ENCODE data around the gene BNIP5.
"Not testable (repeated sequence)": the region's sequence is repeated elsewhere in the genome, so short reads cannot be mapped to it uniquely, and the experiment has no call there.

Gene BNIP5

GRCh38 chr6:36340618-36341454 is 4.1 kb upstream of the BNIP5 start:
- FAIRE-seq, result no peak

- no peak for FAIRE-seq
These were observed 3.6 kb upstream of the BNIP5 start for GRCh38 chr6:36340306-36340617.

- FAIRE-seq, result no peak
These were observed 2.5 kb upstream of the BNIP5 start for GRCh38 chr6:36339146-36339545.

- FAIRE-seq, result not testable (repeated sequence)
These were observed 1.5 kb upstream of the BNIP5 start for GRCh38 chr6:36338223-36338622.

GRCh38 chr6:36337814-36338213 is 1.1 kb upstream of the BNIP5 start:
- no peak for FAIRE-seq

GRCh38 chr6:36336208-36336710 is 429 bp downstream of the BNIP5 start:
- no peak for FAIRE-seq

GRCh38 chr6:36335465-36336207 is 1.1 kb downstream of the BNIP5 start:
- no peak for FAIRE-seq

- FAIRE-seq, result no peak
These were observed 1.7 kb downstream of the BNIP5 start for GRCh38 chr6:36334832-36335459.

- FAIRE-seq, result no peak
These were observed 2.6 kb downstream of the BNIP5 start for GRCh38 chr6:36333931-36334725.

- no peak for FAIRE-seq
These were observed 3.4 kb downstream of the BNIP5 start for GRCh38 chr6:36333171-36333895.

- FAIRE-seq, result no peak
These were observed 5.3 kb downstream of the BNIP5 start for GRCh38 chr6:36331381-36331780.

- FAIRE-seq, result no peak
These were observed 6.3 kb downstream of the BNIP5 start for GRCh38 chr6:36330366-36330765.

GRCh38 chr6:36329798-36330291 is 6.8 kb downstream of the BNIP5 start:
- FAIRE-seq, result no peak

- no peak for FAIRE-seq
These were observed 8.1 kb downstream of the BNIP5 start for GRCh38 chr6:36328600-36328999.

- no peak for FAIRE-seq
These were observed 8.8 kb downstream of the BNIP5 start for GRCh38 chr6:36327919-36328236.

- FAIRE-seq, result no peak
These were observed 9.3 kb downstream of the BNIP5 start for GRCh38 chr6:36327226-36327918.

GRCh38 chr6:36326356-36326995 is 10.2 kb downstream of the BNIP5 start:
- no peak for FAIRE-seq

- no peak for FAIRE-seq
These were observed 12.0 kb downstream of the BNIP5 start for GRCh38 chr6:36324715-36325114.

GRCh38 chr6:36324191-36324590 is 12.5 kb downstream of the BNIP5 start:
- FAIRE-seq, result no peak

- no peak for FAIRE-seq
These were observed 13.6 kb downstream of the BNIP5 start for GRCh38 chr6:36323062-36323461.

GRCh38 chr6:36322591-36322990 is 14.1 kb downstream of the BNIP5 start:
- FAIRE-seq, result no peak

All from TTC549 (cell line).